Measurements from ENCODE around the gene LONP1. TPM values are rescaled to one million over a fixed set of nuclear protein-coding genes. Genes with fewer than 3 reads are reported as not detected.
A peak's percentile ranks its signal among the peaks of the same experiment; 100 is the strongest.

LONP1 gene
- total and polyA plus RNA-seq, 2 of the 8 experiments (the other 6 are each of a cell fraction or from before 2014, with no cell fraction given): 98.1 to 117 TPM

DNA sequence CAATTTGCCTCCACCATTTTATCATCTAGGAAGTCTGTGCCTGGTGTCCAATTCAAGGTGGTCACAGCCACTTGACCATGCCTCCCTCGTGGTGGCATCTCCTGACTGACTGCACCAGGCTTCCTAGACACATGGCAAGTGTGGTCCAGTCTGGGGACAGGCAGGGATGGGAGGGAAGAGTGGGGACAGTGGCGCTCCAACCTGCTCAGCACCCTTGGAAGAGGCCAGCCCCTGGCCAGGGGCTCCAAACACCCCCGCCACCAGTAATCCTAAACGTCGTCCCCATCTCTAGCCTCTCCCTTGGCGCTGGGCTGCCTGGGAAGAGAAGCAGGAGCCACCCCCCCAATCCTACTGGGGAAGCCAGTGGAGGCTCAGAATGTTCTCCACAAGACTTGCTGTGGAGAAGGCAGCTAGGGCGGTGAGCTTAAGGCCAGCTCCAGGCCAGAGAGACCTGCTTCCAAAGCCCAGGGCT, 27.2 kb downstream of the LONP1 start:
- Histone ChIP-seq H3K79me2 (ENCODE audit: control insufficient read depth in 1 of 2, insufficient read depth in 2 of 2, low read length in 2 of 2) (peaks cover 10 to 39% of the 10 kb centered on the region in 2 experiments), H3K23ac (ENCODE audit: insufficient read length) (no peak overlapping the region), H4K91ac (replicated peaks; ENCODE audit: insufficient read length, low read length) (no peak overlapping the region), H3K9ac (replicated peaks in 1 of 4; ENCODE audit: extremely low read depth in 1 of 4, low read depth in 3 of 4, low read length in 3 of 4) (no peak overlapping the region), H3K18ac (ENCODE audit: extremely low read depth, low read length) (no peak overlapping the region), H2BK12ac (ENCODE audit: low read depth, low read length) (no peak overlapping the region), H2BK20ac (ENCODE audit: low read length) (no peak overlapping the region), H2AK5ac (ENCODE audit: low read depth, low read length) (no peak overlapping the region), H3K4me3 (ENCODE audit: extremely low read depth in 1 of 4, insufficient read depth in 2 of 4, low read depth in 3 of 4, low read length in 4 of 4) (no peak overlapping the region), H3K4me2 (ENCODE audit: insufficient read depth in 1 of 2, low read depth in 2 of 2, low read length in 2 of 2) (no peak overlapping the region; a peak in 1 of 4 replicates), H3K79me1 (ENCODE audit: low read depth, low read length) (peaks cover 6% of the 10 kb centered on the region), H3K27me3 (replicated peaks in 1 of 4; ENCODE audit: control insufficient read depth in 3 of 4, extremely low read depth in 1 of 4, insufficient read depth in 3 of 4, low read length in 3 of 4) (no peaks in the 10 kb centered on the region), H3K27ac (ENCODE audit: low read depth, low read length) (no peak overlapping the region), H3K4me1 (replicated peaks in 1 of 4; ENCODE audit: control insufficient read depth in 3 of 4, insufficient read depth in 4 of 4, low read length in 3 of 4) (no peaks in the 10 kb centered on the region; a peak in 1 of 7 replicates), H2BK5ac (ENCODE audit: low read depth, low read length) (no peak overlapping the region; the same call in 1 of the 2 replicates), H3K9me3 (ENCODE audit: insufficient read depth in 2 of 2, low read depth in 1 of 2, low read length in 1 of 2) (no peaks in the 10 kb centered on the region), H4K20me1 (replicated peaks in 1 of 2; ENCODE audit: control insufficient read depth in 1 of 2, insufficient read depth in 2 of 2, low read length in 2 of 2) (peaks cover 43 to 46% of the 10 kb centered on the region in 2 experiments), H3K56ac (replicated peaks; ENCODE audit: insufficient read length, low read depth, low read length) (no peak overlapping the region), H3K36me3 (ENCODE audit: control insufficient read depth in 2 of 4, insufficient read depth in 4 of 4, low read length in 3 of 4) (peaks cover 32 to 62% (median 57%) of the 10 kb centered on the region in 4 experiments), H3K23me2 (ENCODE audit: low read depth, low read length) (peaks cover 2% of the 10 kb centered on the region; the same call in 1 of the 2 replicates), H4K5ac (ENCODE audit: insufficient read length, low read depth, low read length) (no peak overlapping the region), H2BK15ac (ENCODE audit: low read length) (no peak overlapping the region), H2BK120ac (replicated peaks; ENCODE audit: low read depth, low read length) (no peak overlapping the region), H2AFZ (ENCODE audit: low read length) (no peak overlapping the region), H4K8ac (ENCODE audit: extremely low read depth, insufficient read depth, low read length) (peak overlapping the region; percentile 9; the same call in 1 of the 2 replicates), H3K14ac (ENCODE audit: insufficient read length) (no peak overlapping the region), H3K4ac (replicated peaks; ENCODE audit: insufficient read length, low read depth, low read length) (no peak overlapping the region)
- POLR2A ChIA-PET (ENCODE audit: partially characterized antibody): interaction anchor here (1.0 to 15.6 kb wide), 6 partner anchors 10 to 90 kb away, joined by 3 to 620 read pairs (median 4); partner anchors contain the start of genes CATSPERD, LONP1, SAFB and SAFB2
- DNase-seq (ENCODE audit: low read depth in 1 of 2, low spot score in 2 of 2) (no peak), FAIRE-seq (no peak)
- WGBS, 2 experiments (ENCODE audit: extremely low coverage in 1 of 2, insufficient coverage in 1 of 2, insufficient read length in 1 of 2, insufficient replicate concordance in 2 of 2, low coverage in 1 of 2, low lambda C conversion rate in 2 of 2, missing lambda C conversion rate in 1 of 2): 89% methylated on average over 7 of the region's 7 CpGs; no CpG with 5 or more reads in 1 of the 2 experiments
- CTCF ChIA-PET (ENCODE audit: partially characterized antibody): no interaction called here
- TF ChIP-seq TCF12 (IDR thresholded peaks at IDR 0.05; ENCODE audit: low read depth, low read length): no peak
- no peak for TF ChIP-seq KDM4A (IDR thresholded peaks at IDR 0.05; ENCODE audit: low read depth, low read length, severe bottlenecking)
- TF ChIP-seq RNF2 (IDR thresholded peaks at IDR 0.05; ENCODE audit: borderline replicate concordance, low read depth, low read length, missing control alignments, poor library complexity, severe bottlenecking): no peak
- no peak for TF ChIP-seq BACH1 (IDR thresholded peaks at IDR 0.05; ENCODE audit: low read length)
- peak in 1 of 2 experiments; percentile 55; a peak in 2 of 3 replicates for TF ChIP-seq POLR2A (IDR thresholded peaks at IDR 0.05; ENCODE audit: control extremely low read depth in 1 of 2, low read depth in 2 of 2, low read length in 2 of 2)
- no peak for TF ChIP-seq RFX5 (IDR thresholded peaks at IDR 0.05; ENCODE audit: borderline replicate concordance, low read depth, low read length)

Measured in H1 (cell line).